C4-2B (cell line): ENCODE data around the gene SEC24D.

Experiments
- H3K27ac ChIP-seq: fragments of 450-650 bp; 2 replicates; pipeline ENCODE4 v1.5.1; 2017
- CTCF ChIP-seq: fragments of 450-650 bp; conservative IDR thresholded peaks from 2 replicates; pipeline ENCODE4 v1.5.1; 2017; ENCODE audit warnings: mild to moderate bottlenecking
- ZFX ChIP-seq: fragments of 450-650 bp; IDR thresholded peaks from 2 replicates; pipeline ENCODE4 v1.6.1; 2017

SEC24D gene

DNA sequence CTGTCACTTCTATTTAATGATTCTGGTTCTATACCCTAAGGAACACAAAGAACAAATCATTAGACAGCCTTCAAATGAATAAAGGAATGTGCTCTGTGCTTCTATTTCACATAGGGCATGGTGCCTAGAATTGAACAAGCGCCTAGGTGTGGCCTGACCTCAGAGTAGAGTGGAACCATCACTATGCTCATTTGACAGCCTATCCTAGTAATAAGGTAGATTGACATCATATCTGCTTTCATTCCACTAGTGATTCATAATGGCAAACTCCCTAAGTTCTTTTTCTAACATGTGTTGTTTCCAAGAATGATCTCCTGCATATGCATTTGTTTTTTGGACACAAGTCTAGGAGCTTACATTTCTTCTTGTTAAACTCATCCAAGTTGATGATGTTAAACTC, 114.2 kb downstream of the SEC24D start:
- H3K27ac ChIP-seq, result no peak overlapping the region
- no peak for TF ChIP-seq CTCF
- TF ChIP-seq ZFX, result no peak

DNA sequence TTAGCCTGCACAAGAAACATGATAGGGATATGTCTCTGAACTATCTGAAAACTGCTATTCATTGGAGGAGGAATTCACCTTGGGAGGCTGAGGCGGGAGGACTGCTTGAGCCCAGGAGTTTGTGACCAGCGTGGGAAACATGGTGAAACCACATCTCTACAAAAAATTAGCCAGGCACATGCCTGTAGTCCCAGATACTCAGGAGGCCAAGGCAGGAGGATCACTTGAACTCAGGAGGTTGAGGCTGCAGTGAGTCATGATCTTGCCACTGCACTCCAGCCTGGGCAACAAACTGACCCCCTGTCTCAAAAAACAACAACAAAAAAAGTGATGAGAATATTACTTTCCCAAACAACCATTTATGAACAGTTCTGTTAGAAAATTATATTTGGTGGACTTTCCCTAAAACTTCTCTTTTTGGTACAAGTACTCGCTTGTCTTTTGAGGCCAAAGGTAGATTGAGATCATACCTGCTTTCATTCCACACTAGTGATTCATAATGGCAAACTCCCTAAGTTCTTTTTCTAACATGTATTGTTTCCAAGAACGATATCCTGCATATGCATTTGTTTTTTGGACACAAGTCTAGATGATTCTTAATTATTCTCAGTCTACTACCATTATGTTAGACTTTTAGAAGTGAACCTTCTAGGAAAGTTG, 117.3 kb downstream of the SEC24D start:
- no peak for TF ChIP-seq CTCF
- TF ChIP-seq ZFX, result no peak
- H3K27ac ChIP-seq, result no peak overlapping the region

DNA sequence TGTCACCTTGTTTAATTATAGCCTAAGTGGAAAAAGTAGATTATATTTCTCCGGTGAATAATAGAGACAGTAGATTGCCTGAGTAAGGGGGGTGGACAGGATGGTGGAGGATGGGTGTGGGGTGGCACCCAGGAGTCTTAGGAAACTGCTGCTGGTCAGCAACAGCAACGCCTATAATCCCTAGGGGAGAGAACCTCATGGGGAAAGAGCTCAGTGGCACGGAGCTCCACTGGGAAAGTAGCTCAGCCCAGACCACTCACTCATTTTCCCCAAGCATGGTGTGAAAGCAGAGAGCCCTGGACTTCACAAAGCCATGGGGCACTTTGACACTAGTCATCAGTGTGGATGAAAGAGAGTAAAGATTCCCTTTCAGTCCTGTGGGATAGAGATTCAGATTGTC, 119.6 kb downstream of the SEC24D start:
- no peak overlapping the region for H3K27ac ChIP-seq
- TF ChIP-seq ZFX (no peak), CTCF (no peak)

- TF ChIP-seq CTCF (no peak), ZFX (no peak)
- H3K27ac ChIP-seq, result no peak overlapping the region
These were observed 121.2 kb downstream of the SEC24D start for GRCh38 chr4:118714682-118715081.

GRCh38 chr4:118712872-118713271, 123.1 kb downstream of the SEC24D start:
- TF ChIP-seq CTCF (no peak), ZFX (no peak)
- no peak overlapping the region for H3K27ac ChIP-seq

GRCh38 chr4:118711052-118711451, 124.9 kb downstream of the SEC24D start:
- TF ChIP-seq ZFX (no peak), CTCF (no peak)
- no peak overlapping the region for H3K27ac ChIP-seq

- no peak overlapping the region for H3K27ac ChIP-seq
- no peak for TF ChIP-seq CTCF
- no peak for TF ChIP-seq ZFX
These were observed 132.8 kb downstream of the SEC24D start for GRCh38 chr4:118703118-118703517.
